HepG2 (cell line): Measurements from ENCODE around the gene KCNMB2.

Source experiments
- ATF6 ChIP-seq: sonication (generic); formaldehyde crosslinking; conservative IDR thresholded peaks from 2 replicates; pipeline ENCODE4 v1.4.0; 2020; ENCODE audit warnings: missing genetic modification reagents
- CTCF ChIP-seq: sonication (generic); formaldehyde crosslinking; IDR thresholded peaks from 2 replicates; pipeline ENCODE4 v1.5.0; 2020; ENCODE audit warnings: mild to moderate bottlenecking, missing genetic modification reagents, moderate library complexity
- DR1 ChIP-seq: sonication (generic); formaldehyde crosslinking; IDR thresholded peaks from 2 replicates; pipeline ENCODE4 v1.8.0; 2021; ENCODE audit warnings: mild to moderate bottlenecking, missing genetic modification reagents, inconsistent platforms
- ELF1 ChIP-seq: sonication (generic); formaldehyde crosslinking; IDR thresholded peaks from 2 replicates; pipeline ENCODE4 v1.4.0; 2020; ENCODE audit warnings: missing genetic modification reagents
- ESRRA ChIP-seq: sonication (generic); formaldehyde crosslinking; IDR thresholded peaks from 2 replicates; pipeline ENCODE4 v1.5.1; 2020; ENCODE audit warnings: mild to moderate bottlenecking, low read depth, missing genetic modification reagents
- EZH2 ChIP-seq: conservative IDR thresholded peaks from 2 replicates; pipeline ENCODE4 v1.6.1; 2012; ENCODE audit warnings: mild to moderate bottlenecking, low read depth, low read length, moderate library complexity
- KLF6 ChIP-seq: IDR thresholded peaks from 2 replicates; pipeline ENCODE4 v1.8.0; 2016; ENCODE audit warnings: missing biosample characterization, missing genetic modification reagents
- MXD1 ChIP-seq: sonication (generic); formaldehyde crosslinking; IDR thresholded peaks from 2 replicates; pipeline ENCODE4 v1.4.0; 2020; ENCODE audit warnings: mild to moderate bottlenecking, missing genetic modification reagents
- RNF2 ChIP-seq: fragments of 450-650 bp; conservative IDR thresholded peaks from 2 replicates; pipeline ENCODE4 v1.6.1; 2016; ENCODE audit warnings: low read depth
- TEAD3 ChIP-seq: optimal IDR thresholded peaks from 2 replicates; pipeline ENCODE3; 2016; ENCODE audit warnings: borderline replicate concordance
- THYN1 ChIP-seq: sonication (generic); formaldehyde crosslinking; IDR thresholded peaks from 2 replicates; pipeline ENCODE4 v1.8.1; 2023; ENCODE audit warnings: low read depth, mild to moderate bottlenecking, moderate library complexity, missing genetic modification reagents, borderline replicate concordance
- ZNF740 ChIP-seq: sonication (generic); formaldehyde crosslinking; IDR thresholded peaks from 2 replicates; pipeline ENCODE4 v1.4.0; 2020; ENCODE audit warnings: missing genetic modification reagents
- ZNF776 ChIP-seq: sonication (generic); formaldehyde crosslinking; IDR thresholded peaks from 2 replicates; pipeline ENCODE4 v1.4.0; 2020; ENCODE audit warnings: mild to moderate bottlenecking, missing genetic modification reagents

GRCh38 chr3:178856804-178857203, 320.6 kb downstream of the KCNMB2 start:
- TF ChIP-seq ATF6 (CRISPR knock-in tag): no peak
- no peak for TF ChIP-seq ZNF776 (CRISPR knock-in tag)
- no peak for TF ChIP-seq CTCF
- TF ChIP-seq THYN1 (CRISPR knock-in tag): no peak
- no peak for TF ChIP-seq ESRRA (CRISPR knock-in tag)
- TF ChIP-seq KLF6 (CRISPR knock-in tag): no peak
- no peak for TF ChIP-seq DR1 (CRISPR knock-in tag)
- no peak for TF ChIP-seq MXD1 (CRISPR knock-in tag)
- TF ChIP-seq ZNF740 (CRISPR knock-in tag): no peak
- TF ChIP-seq TEAD3 (CRISPR knock-in tag): no peak
- no peak for TF ChIP-seq RNF2
- TF ChIP-seq EZH2: no peak
- TF ChIP-seq ELF1 (CRISPR knock-in tag): no peak
